IMR-90 (cell line): ENCODE data around the gene RNF41. TPM values are rescaled to one million over a fixed set of nuclear protein-coding genes. Genes with fewer than 3 reads are reported as not detected.

Source experiments
- ATAC-seq: fragments of 200-7000 bp; cut with Tn5 transposase; 2 replicates; pipeline ENCODE4 v1.9.1; 2020; ENCODE audit warnings: low read depth, mild to moderate bottlenecking, moderate library complexity
- BruUV-seq: library from RNA; stranded (reverse); fragments of 400-500 nt; replicated peaks from 2 replicates; lab custom pipeline; 2021; lab: Mats Ljungman, UMichigan
- CTCF ChIA-PET: fragments of 300-600 bp; formaldehyde crosslinking; extraction: SDS; loops from one replicate; lab custom pipeline; 2021; ENCODE audit warnings: antibody characterized with exemption; lab: Yijun Ruan, JAX
- POLR2A ChIA-PET: fragments of 300-600 bp; sonication (Branson Sonifier 250); formaldehyde crosslinking; loops from one replicate; lab custom pipeline; 2022; ENCODE audit warnings: antibody characterized with exemption; ENCODE audit not compliant: unreplicated experiment; lab: Charles Lee
- DNase-seq: peaks from one replicate; pipeline ENCODE4 v3.0.0; 2013
- H2AFZ ChIP-seq: replicated peaks from 2 replicates; pipeline ENCODE3; 2013; ENCODE audit warnings: low read length, mild to moderate bottlenecking; ENCODE audit not compliant: poor library complexity
- H2AK5ac ChIP-seq: 2 replicates; pipeline ENCODE4 v1.6.1; 2013; ENCODE audit warnings: low read depth, low read length, inconsistent platforms
- H2AK9ac ChIP-seq: replicated peaks from 2 replicates; pipeline ENCODE3; 2013; ENCODE audit warnings: mild to moderate bottlenecking, low read depth, low read length, moderate library complexity; ENCODE audit not compliant: poor library complexity
- H2BK120ac ChIP-seq: 2 replicates; pipeline ENCODE4 v1.6.1; 2013; ENCODE audit warnings: low read depth, low read length, inconsistent platforms
- H2BK15ac ChIP-seq: 3 replicates; pipeline ENCODE4 v1.6.1; 2013; ENCODE audit warnings: low read depth, low read length, inconsistent platforms
- H2BK20ac ChIP-seq: 2 replicates; pipeline ENCODE4 v1.6.1; 2013; ENCODE audit warnings: low read depth, mild to moderate bottlenecking, inconsistent platforms, low read length, moderate library complexity
- H2BK5ac ChIP-seq: 2 replicates; pipeline ENCODE4 v1.6.1; 2013; ENCODE audit warnings: mild to moderate bottlenecking, low read depth, low read length, inconsistent platforms; ENCODE audit not compliant: poor library complexity, severe bottlenecking
- H3K14ac ChIP-seq: replicated peaks from 2 replicates; pipeline ENCODE4 v1.6.1; 2013; ENCODE audit warnings: low read depth, low read length, inconsistent platforms
- H3K18ac ChIP-seq: 2 replicates; pipeline ENCODE4 v1.6.1; 2013; ENCODE audit warnings: low read depth, low read length, control low read depth
- H3K23ac ChIP-seq: 2 replicates; pipeline ENCODE4 v1.6.1; 2013; ENCODE audit warnings: low read depth, low read length, inconsistent platforms
- H3K27ac ChIP-seq: 2 replicates; pipeline ENCODE4 v1.5.1; 2013; ENCODE audit warnings: mild to moderate bottlenecking, control low read depth, low read length; ENCODE audit not compliant: insufficient read depth
- H3K27me3 ChIP-seq: 2 replicates; pipeline ENCODE4 v1.6.1; 2013; ENCODE audit warnings: low read length; ENCODE audit not compliant: control insufficient read depth, insufficient read depth
- H3K36me3 ChIP-seq: 2 replicates; pipeline ENCODE4 v1.6.1; 2013; ENCODE audit warnings: low read length, mixed read lengths; ENCODE audit not compliant: control insufficient read depth, insufficient read depth
- H3K4ac ChIP-seq: 2 replicates; pipeline ENCODE4 v1.6.1; 2013; ENCODE audit warnings: low read depth, low read length, inconsistent platforms
- H3K4me1 ChIP-seq: 2 replicates; pipeline ENCODE4 v1.6.1; 2013; ENCODE audit warnings: low read length, mixed read lengths; ENCODE audit not compliant: control insufficient read depth, insufficient read depth
- H3K4me2 ChIP-seq: 2 replicates; pipeline ENCODE4 v1.6.1; 2013; ENCODE audit warnings: low read depth, mild to moderate bottlenecking, control low read depth, low read length, moderate library complexity
- H3K4me3 ChIP-seq: 2 replicates; pipeline ENCODE4 v1.5.1; 2013; ENCODE audit warnings: low read depth, mild to moderate bottlenecking, control low read depth, low read length, moderate library complexity; ENCODE audit not compliant: insufficient read depth
- H3K56ac ChIP-seq: 2 replicates; pipeline ENCODE4 v1.6.1; 2013; ENCODE audit warnings: low read length, inconsistent platforms; ENCODE audit not compliant: insufficient read depth; ENCODE audit errors: extremely low read depth
- H3K79me1 ChIP-seq, 2 experiments: 2 replicates each; pipeline ENCODE4 v1.6.1; 2013; ENCODE audit warnings: low read length in 2 of 2, inconsistent platforms in 1 of 2, low read depth in 1 of 2
- H3K9ac ChIP-seq: 2 replicates; pipeline ENCODE4 v1.6.1; 2013; ENCODE audit warnings: low read depth, low read length, control low read depth
- H3K9me1 ChIP-seq: 2 replicates; pipeline ENCODE4 v1.6.1; 2013; ENCODE audit warnings: low read length, inconsistent platforms; ENCODE audit not compliant: insufficient read depth
- H3K9me3 ChIP-seq: 2 replicates; pipeline ENCODE4 v1.6.1; 2013; ENCODE audit warnings: low read length; ENCODE audit not compliant: control insufficient read depth, insufficient read depth
- H4K20me1 ChIP-seq: 2 replicates; pipeline ENCODE4 v1.6.1; 2013; ENCODE audit warnings: low read length, inconsistent platforms; ENCODE audit not compliant: insufficient read depth
- H4K5ac ChIP-seq: 2 replicates; pipeline ENCODE4 v1.6.1; 2013; ENCODE audit warnings: mild to moderate bottlenecking, low read depth, low read length, control low read depth
- H4K8ac ChIP-seq, 2 experiments: 2 replicates each; pipeline ENCODE4 v1.6.1; 2013; ENCODE audit warnings: low read depth in 2 of 2, low read length in 2 of 2, control low read depth in 1 of 2, inconsistent platforms in 1 of 2
- H4K91ac ChIP-seq: 2 replicates; pipeline ENCODE4 v1.6.1; 2013; ENCODE audit warnings: low read depth, low read length, inconsistent platforms; ENCODE audit not compliant: insufficient read depth
- BHLHE40 ChIP-seq: fragments of 150-350 bp; IDR thresholded peaks from 2 replicates; pipeline ENCODE4 v1.6.1; 2016; ENCODE audit warnings: mild to moderate bottlenecking, low read depth, low read length
- CTCF ChIP-seq: conservative IDR thresholded peaks from 2 replicates; pipeline ENCODE4 v1.5.1; 2012; ENCODE audit warnings: mild to moderate bottlenecking, low read depth, low read length, improper control_type of control experiment
- FOS ChIP-seq: fragments of 150-350 bp; IDR thresholded peaks from 2 replicates; pipeline ENCODE4 v1.6.1; 2016; ENCODE audit warnings: low read depth, low read length
- RAD21 ChIP-seq: IDR thresholded peaks from 2 replicates; pipeline ENCODE4 v1.6.1; 2012; ENCODE audit warnings: low read length, improper control_type of control experiment
- RFX5 ChIP-seq: IDR thresholded peaks from 2 replicates; pipeline ENCODE4 v1.8.0; 2012; ENCODE audit warnings: low read depth, mild to moderate bottlenecking, low read length, moderate library complexity
- WGBS, 2 experiments: methylation state at CpG; one replicate each; pipeline versions ENCODE4 v1.1.5 to v1.1.7; 2013; ENCODE audit warnings: missing lambda C conversion rate in 2 of 2; ENCODE audit not compliant: insufficient read length in 1 of 2; ENCODE audit errors: extremely low coverage in 2 of 2; 5-methylcytosine and 5-hydroxymethylcytosine counted together
- dilution Hi-C: fragments of 300-500 bp; cut with HindIII; formaldehyde crosslinking; loops from one replicate; pipeline ENCODE4 v1.14.3; 2018; ENCODE audit warnings: low sequenced_read_pairs; ENCODE audit not compliant: unreplicated experiment
- in situ Hi-C: fragments of 300-500 bp; cut with MboI; formaldehyde crosslinking; loops from 3 replicates; pipeline ENCODE4 v1.14.3; 2019; ENCODE audit warnings: low sequenced_read_pairs, inconsistent platforms, mixed read lengths
- intact Hi-C: fragments of 100-400 bp; cut with micrococcal nuclease; formaldehyde crosslinking; loops from 2 replicates; pipeline ENCODE4 v1.10.0; 2022
- polyA plus RNA-seq, 3 experiments: library from polyadenylated mRNA; depleted of rRNA; stranded (reverse); fragments of >200 nt; gene quantifications; 2 replicates each; pipeline ENCODE4 v1.2.3, GENCODE V29; 2012; ENCODE audit warnings: low replicate concordance in 1 of 3
- total RNA-seq: library from RNA; depleted of rRNA; stranded (reverse); fragments of >200 nt; gene quantifications from 2 replicates; pipeline ENCODE4 v1.2.3, GENCODE V29; 2012

RNF41 gene
- total and polyA plus RNA-seq, 2 of the 4 experiments (the other 2 are of a cell fraction): 112 to 272 TPM

GRCh38 chr12:56155256-56155845 lies 66.4 kb downstream of the RNF41 start:
- POLR2A ChIA-PET: no interaction called here
- H2AK9ac ChIP-seq: no peak overlapping the region
- 97% methylated on average over 6 of the region's 11 CpGs; no CpG with 5 or more reads in 1 of the 2 experiments for WGBS, 2 experiments
- no peak overlapping the region for H2BK20ac ChIP-seq
- H3K36me3 ChIP-seq: peaks cover 19% of the 10 kb centered on the region
- no peak overlapping the region for H4K91ac ChIP-seq
- H3K18ac ChIP-seq: no peak overlapping the region
- no peak overlapping the region for H2BK120ac ChIP-seq
- in situ Hi-C loops: no loop called here
- dilution Hi-C loops: no loop called here
- TF ChIP-seq RAD21 (no peak), FOS (no peak), CTCF (no peak), BHLHE40 (no peak), RFX5 (no peak)
- H2AK5ac ChIP-seq: no peak overlapping the region
- no TSS peak for BruUV-seq
- peaks cover 19% of the 10 kb centered on the region for H3K4me1 ChIP-seq
- intact Hi-C loops: no loop called here
- no peak overlapping the region for H4K5ac ChIP-seq
- H3K4ac ChIP-seq: no peak overlapping the region
- H3K27me3 ChIP-seq: no peaks in the 10 kb centered on the region
- CTCF ChIA-PET: no interaction called here
- no peaks in the 10 kb centered on the region for H3K9me3 ChIP-seq
- no peak overlapping the region for H4K8ac ChIP-seq
- H3K27ac ChIP-seq: no peak overlapping the region
- no peak for DNase-seq
- peaks cover 22 to 61% of the 10 kb centered on the region in 2 experiments for H3K79me1 ChIP-seq
- no peak overlapping the region for H3K4me2 ChIP-seq
- ATAC-seq: no peak
- H2BK15ac ChIP-seq: no peak overlapping the region
- peaks cover 21% of the 10 kb centered on the region for H4K20me1 ChIP-seq
- no peak overlapping the region for H2AFZ ChIP-seq
- H3K4me3 ChIP-seq: no peak overlapping the region
- H3K9me1 ChIP-seq: peaks cover 12% of the 10 kb centered on the region
- H3K9ac ChIP-seq: no peak overlapping the region
- no peak overlapping the region for H2BK5ac ChIP-seq
- H3K23ac ChIP-seq: no peak overlapping the region
- no peak overlapping the region for H3K56ac ChIP-seq
- no peak overlapping the region for H3K14ac ChIP-seq
